ENCODE measurements around the gene LSM8. TPM values are rescaled to one million over a fixed set of nuclear protein-coding genes. Genes with fewer than 3 reads are reported as not detected.

Gene LSM8
- total RNA-seq, 1 experiment from 2014 or later = 48.2 TPM

GRCh38 chr7:118217210-118217619, 33.3 kb downstream of the LSM8 start (continued):
- no peak for TF ChIP-seq EMX1 (CRISPR knock-in tag; IDR thresholded peaks at IDR 0.05)

- H3K27me3 Mint-ChIP-seq (ENCODE audit: low read depth) = peaks cover 6% of the 10 kb centered on the region
- no peak overlapping the region for H3K4me3 Mint-ChIP-seq
- H3K36me3 Mint-ChIP-seq = no peaks in the 10 kb centered on the region
- ChIA-PET POLR2A (no interaction called here), CTCF (no interaction called here)
- TF ChIP-seq CREB1 (CRISPR knock-in tag; IDR thresholded peaks at IDR 0.05) (no peak), E2F5 (CRISPR knock-in tag; IDR thresholded peaks at IDR 0.05) (no peak), ZBTB43 (CRISPR knock-in tag; IDR thresholded peaks at IDR 0.05) (no peak), ATF2 (CRISPR knock-in tag; IDR thresholded peaks at IDR 0.05; ENCODE audit: borderline replicate concordance, low read depth) (no peak), NR3C1 (CRISPR knock-in tag; conservative IDR thresholded peaks at IDR 0.05; ENCODE audit: low read depth) (no peak), NR2C2 (CRISPR knock-in tag; IDR thresholded peaks at IDR 0.05) (no peak), AFF4 (CRISPR knock-in tag; IDR thresholded peaks at IDR 0.05; ENCODE audit: borderline replicate concordance) (no peak), TP53 (CRISPR knock-in tag; IDR thresholded peaks at IDR 0.05) (no peak), PRRX2 (CRISPR knock-in tag; IDR thresholded peaks at IDR 0.05) (no peak), EMX1 (CRISPR knock-in tag; IDR thresholded peaks at IDR 0.05) (no peak), PRDM15 (CRISPR knock-in tag; IDR thresholded peaks at IDR 0.05) (no peak)
- no peak for DNase-seq (ENCODE audit: low spot score)
- no peaks in the 10 kb centered on the region for H3K9me3 Mint-ChIP-seq
- no peak for ATAC-seq
- H3K27ac Mint-ChIP-seq = no peak overlapping the region
- H3K4me1 Mint-ChIP-seq = peaks cover 12% of the 10 kb centered on the region
Measured at GRCh38 chr7:118218413-118219156, 34.6 kb downstream of the LSM8 start.

GRCh38 chr7:118219157-118219512, 35.2 kb downstream of the LSM8 start:
- ChIA-PET POLR2A (no interaction called here), CTCF (no interaction called here)
- Mint-ChIP-seq H3K9me3 (no peaks in the 10 kb centered on the region), H3K4me3 (no peak overlapping the region), H3K27me3 (ENCODE audit: low read depth) (peaks cover 6% of the 10 kb centered on the region), H3K36me3 (no peaks in the 10 kb centered on the region), H3K27ac (no peak overlapping the region), H3K4me1 (peaks cover 8% of the 10 kb centered on the region)
- ATAC-seq (no peak), DNase-seq (ENCODE audit: low spot score) (no peak)
- TF ChIP-seq PRRX2 (CRISPR knock-in tag; IDR thresholded peaks at IDR 0.05) (no peak), ZSCAN18 (CRISPR knock-in tag; IDR thresholded peaks at IDR 0.05) (no peak), KAT7 (CRISPR knock-in tag; IDR thresholded peaks at IDR 0.05; ENCODE audit: borderline replicate concordance) (no peak), NR2C2 (CRISPR knock-in tag; IDR thresholded peaks at IDR 0.05) (no peak), TCF7 (CRISPR knock-in tag; IDR thresholded peaks at IDR 0.05; ENCODE audit: low read depth) (no peak), ZNF121 (CRISPR knock-in tag; IDR thresholded peaks at IDR 0.05) (no peak)
